Hepatocyte (in vitro differentiated cells): ENCODE data around the gene LRRC27. TPM values are rescaled to one million over a fixed set of nuclear protein-coding genes. Genes with fewer than 3 reads are reported as not detected.

Experiments used
- DNase-seq: peaks from one replicate; pipeline ENCODE4 v3.0.0-alpha.2; 2016; ENCODE audit warnings: low spot score
- H2AFZ ChIP-seq: fragments of 200-600 bp; sonication (generic); 2 replicates; pipeline ENCODE4 v1.6.0; 2016; ENCODE audit warnings: antibody characterized with exemption, mild to moderate bottlenecking
- H3K27ac ChIP-seq: fragments of 200-600 bp; sonication (generic); 2 replicates; pipeline ENCODE4 v1.5.1; 2016; ENCODE audit warnings: mild to moderate bottlenecking
- H3K27me3 ChIP-seq: fragments of 200-600 bp; sonication (generic); 2 replicates; pipeline ENCODE4 v1.6.1; 2016
- H3K36me3 ChIP-seq: fragments of 200-600 bp; sonication (generic); replicated peaks from 2 replicates; pipeline ENCODE4 v1.5.1; 2016; ENCODE audit warnings: low read depth; ENCODE audit not compliant: insufficient read depth
- H3K4me1 ChIP-seq: fragments of 200-600 bp; sonication (generic); 2 replicates; pipeline ENCODE4 v1.5.1; 2016; ENCODE audit warnings: mild to moderate bottlenecking, moderate library complexity; ENCODE audit not compliant: insufficient read depth
- H3K4me2 ChIP-seq: fragments of 200-600 bp; sonication (generic); 2 replicates; pipeline ENCODE4 v1.6.0; 2016
- H3K4me3 ChIP-seq: fragments of 200-600 bp; sonication (generic); 2 replicates; pipeline ENCODE4 v1.5.1; 2016; ENCODE audit warnings: mild to moderate bottlenecking
- H3K79me2 ChIP-seq: fragments of 200-600 bp; sonication (generic); 2 replicates; pipeline ENCODE4 v1.6.0; 2017; ENCODE audit warnings: mild to moderate bottlenecking
- H3K9me2 ChIP-seq: fragments of 200-600 bp; sonication (generic); replicated peaks from 2 replicates; pipeline ENCODE4 v1.6.0; 2017; ENCODE audit warnings: mild to moderate bottlenecking; ENCODE audit not compliant: insufficient read depth
- H3K9me3 ChIP-seq: fragments of 200-600 bp; sonication (generic); 2 replicates; pipeline ENCODE4 v1.5.1; 2016; ENCODE audit warnings: low read depth, mild to moderate bottlenecking
- H4K20me1 ChIP-seq: fragments of 200-600 bp; sonication (generic); 2 replicates; pipeline ENCODE4 v1.6.0; 2016; ENCODE audit warnings: mild to moderate bottlenecking; ENCODE audit not compliant: insufficient read depth, poor library complexity, severe bottlenecking
- EZH2 ChIP-seq: fragments of 200-600 bp; sonication (generic); IDR thresholded peaks from 2 replicates; pipeline ENCODE4 v1.6.1; 2016; ENCODE audit warnings: antibody characterized with exemption, mild to moderate bottlenecking, borderline replicate concordance
- EZH2phosphoT487 ChIP-seq: fragments of 200-600 bp; sonication (generic); IDR thresholded peaks from one replicate; pipeline ENCODE4 v1.6.1; 2018; ENCODE audit warnings: antibody characterized with exemption, mild to moderate bottlenecking, low read depth, moderate library complexity; ENCODE audit not compliant: unreplicated experiment, severe bottlenecking
- WGBS: methylation state at CpG from one replicate; pipeline ENCODE4 v1.1.6; 2016; ENCODE audit warnings: low lambda C conversion rate; ENCODE audit errors: missing lambda C conversion rate; 5-methylcytosine and 5-hydroxymethylcytosine counted together
- polyA plus RNA-seq: library from polyadenylated mRNA; unstranded; fragments of >200 nt; fragmentation: Nextera tagmentation; extraction: Ambion mirVana; gene quantifications from 2 replicates; pipeline ENCODE4 v1.2.1, GENCODE V29; 2016
- total RNA-seq: library from RNA; depleted of rRNA; stranded (reverse); fragments of >200 nt; gene quantifications from 2 replicates; pipeline ENCODE4 v1.2.3, GENCODE V29; 2014
- TF ChIP-seq, protein P1 (sequence below): fragments of 200-600 bp; sonication (generic); IDR thresholded peaks from 2 replicates; pipeline ENCODE4 v1.5.1; 2016; ENCODE audit warnings: antibody characterized with exemption, mild to moderate bottlenecking; ENCODE audit not compliant: poor library complexity

Gene LRRC27
- total and polyA plus RNA-seq, 2 experiments from 2014 or later: 7.5 to 8.3 TPM

DNA sequence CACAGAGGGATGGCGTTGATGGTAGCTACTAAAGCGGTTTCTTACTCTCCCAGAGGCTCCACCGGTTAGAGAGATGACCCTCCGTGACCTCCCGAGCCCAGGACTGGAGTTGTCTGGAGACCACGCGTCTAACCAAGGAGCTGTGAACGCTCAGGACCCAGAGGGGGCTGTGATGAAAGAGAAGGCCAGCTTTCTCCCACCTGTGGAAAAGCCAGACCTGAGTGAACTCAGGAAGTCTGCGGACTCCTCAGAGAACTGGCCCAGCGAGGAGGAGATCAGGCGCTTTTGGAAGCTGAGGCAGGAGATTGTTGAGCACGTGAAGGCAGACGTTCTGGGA is 15.9 kb downstream of the LRRC27 start:
- DNase-seq: no peak
- no peaks in the 10 kb centered on the region for H3K79me2 ChIP-seq
- no peak overlapping the region for H3K4me3 ChIP-seq
- no peak overlapping the region for H3K27ac ChIP-seq
- TF ChIP-seq EZH2phosphoT487: no peak
- TF ChIP-seq, protein P1, sequence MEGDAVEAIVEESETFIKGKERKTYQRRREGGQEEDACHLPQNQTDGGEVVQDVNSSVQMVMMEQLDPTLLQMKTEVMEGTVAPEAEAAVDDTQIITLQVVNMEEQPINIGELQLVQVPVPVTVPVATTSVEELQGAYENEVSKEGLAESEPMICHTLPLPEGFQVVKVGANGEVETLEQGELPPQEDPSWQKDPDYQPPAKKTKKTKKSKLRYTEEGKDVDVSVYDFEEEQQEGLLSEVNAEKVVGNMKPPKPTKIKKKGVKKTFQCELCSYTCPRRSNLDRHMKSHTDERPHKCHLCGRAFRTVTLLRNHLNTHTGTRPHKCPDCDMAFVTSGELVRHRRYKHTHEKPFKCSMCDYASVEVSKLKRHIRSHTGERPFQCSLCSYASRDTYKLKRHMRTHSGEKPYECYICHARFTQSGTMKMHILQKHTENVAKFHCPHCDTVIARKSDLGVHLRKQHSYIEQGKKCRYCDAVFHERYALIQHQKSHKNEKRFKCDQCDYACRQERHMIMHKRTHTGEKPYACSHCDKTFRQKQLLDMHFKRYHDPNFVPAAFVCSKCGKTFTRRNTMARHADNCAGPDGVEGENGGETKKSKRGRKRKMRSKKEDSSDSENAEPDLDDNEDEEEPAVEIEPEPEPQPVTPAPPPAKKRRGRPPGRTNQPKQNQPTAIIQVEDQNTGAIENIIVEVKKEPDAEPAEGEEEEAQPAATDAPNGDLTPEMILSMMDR: no peak
- no peak for TF ChIP-seq EZH2
- H2AFZ ChIP-seq: no peak overlapping the region
- H4K20me1 ChIP-seq: no peaks in the 10 kb centered on the region
- no peak overlapping the region for H3K4me2 ChIP-seq
- H3K27me3 ChIP-seq: no peaks in the 10 kb centered on the region
- H3K9me2 ChIP-seq: no peaks in the 10 kb centered on the region
- WGBS: 90% methylated on average over 13 of the region's 13 CpGs
- no peaks in the 10 kb centered on the region for H3K9me3 ChIP-seq
- H3K36me3 ChIP-seq: no peaks in the 10 kb centered on the region
- H3K4me1 ChIP-seq: no peaks in the 10 kb centered on the region

DNA sequence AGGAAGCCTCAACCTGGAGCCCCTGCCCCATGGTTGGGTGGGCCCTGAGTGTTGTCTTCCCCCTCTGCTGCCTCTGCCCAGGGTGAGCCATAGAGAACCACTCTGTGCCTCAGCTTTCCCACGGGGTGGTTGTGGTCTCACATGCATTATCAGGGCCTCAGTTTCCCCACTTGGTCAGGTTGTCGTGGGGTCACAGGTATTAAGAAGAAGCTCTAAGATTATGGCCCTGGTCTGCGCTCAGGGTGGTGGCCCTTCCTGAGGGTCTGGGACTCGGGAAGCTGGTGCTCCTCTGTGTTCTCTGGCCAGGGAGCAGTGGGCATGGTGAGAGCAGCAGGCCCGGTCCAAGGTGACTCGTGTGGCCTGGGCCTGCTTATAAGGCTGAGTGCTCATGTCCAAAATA is 17.8 kb downstream of the LRRC27 start:
- no peaks in the 10 kb centered on the region for H3K36me3 ChIP-seq
- DNase-seq: no peak
- no peaks in the 10 kb centered on the region for H3K27me3 ChIP-seq

DNA sequence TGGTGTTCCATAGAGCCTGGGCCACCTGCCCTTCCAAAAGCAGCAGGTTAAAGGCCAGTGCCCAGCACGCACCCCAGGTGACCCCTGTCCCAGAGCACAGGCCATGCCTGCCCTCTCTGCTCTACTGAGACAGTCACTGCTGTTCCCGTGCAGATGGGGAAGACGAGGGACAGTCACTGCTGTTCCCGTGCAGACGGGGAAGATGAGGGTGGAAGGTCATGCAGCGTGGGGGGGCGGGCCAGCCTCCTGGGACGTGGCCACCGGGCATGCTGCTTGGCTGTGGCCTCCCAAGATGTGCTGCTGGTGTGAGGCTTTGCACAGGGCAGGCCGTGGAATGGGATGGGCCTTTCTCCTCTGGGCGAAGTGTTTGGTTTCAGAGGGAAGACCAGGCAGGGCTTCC is 18.4 kb downstream of the LRRC27 start:
- no peaks in the 10 kb centered on the region for H3K9me2 ChIP-seq
- DNase-seq: no peak
- H3K27ac ChIP-seq: no peak overlapping the region
- no peaks in the 10 kb centered on the region for H3K4me1 ChIP-seq
- no peak overlapping the region for H2AFZ ChIP-seq
- H3K36me3 ChIP-seq: no peaks in the 10 kb centered on the region
- H3K4me2 ChIP-seq: no peak overlapping the region
- no peak overlapping the region for H3K4me3 ChIP-seq
- H3K9me3 ChIP-seq: no peaks in the 10 kb centered on the region
- H3K79me2 ChIP-seq: no peaks in the 10 kb centered on the region
- WGBS: 93% methylated on average over 11 of the region's 11 CpGs
- H3K27me3 ChIP-seq: no peaks in the 10 kb centered on the region
- TF ChIP-seq EZH2: no peak
- H4K20me1 ChIP-seq: no peaks in the 10 kb centered on the region

More for the DNA sequence above, 17.8 kb downstream of the LRRC27 start:
- H3K27ac ChIP-seq: no peak overlapping the region
- no peaks in the 10 kb centered on the region for H3K9me2 ChIP-seq
- H2AFZ ChIP-seq: no peak overlapping the region
- no peaks in the 10 kb centered on the region for H4K20me1 ChIP-seq
- 93% methylated on average over 6 of the region's 6 CpGs for WGBS
- no peak overlapping the region for H3K4me2 ChIP-seq
- no peaks in the 10 kb centered on the region for H3K79me2 ChIP-seq
- no peak overlapping the region for H3K4me3 ChIP-seq
- no peaks in the 10 kb centered on the region for H3K4me1 ChIP-seq
- H3K9me3 ChIP-seq: no peaks in the 10 kb centered on the region
- TF ChIP-seq, protein P1: no peak
- TF ChIP-seq EZH2phosphoT487: no peak
- no peak for TF ChIP-seq EZH2

DNA sequence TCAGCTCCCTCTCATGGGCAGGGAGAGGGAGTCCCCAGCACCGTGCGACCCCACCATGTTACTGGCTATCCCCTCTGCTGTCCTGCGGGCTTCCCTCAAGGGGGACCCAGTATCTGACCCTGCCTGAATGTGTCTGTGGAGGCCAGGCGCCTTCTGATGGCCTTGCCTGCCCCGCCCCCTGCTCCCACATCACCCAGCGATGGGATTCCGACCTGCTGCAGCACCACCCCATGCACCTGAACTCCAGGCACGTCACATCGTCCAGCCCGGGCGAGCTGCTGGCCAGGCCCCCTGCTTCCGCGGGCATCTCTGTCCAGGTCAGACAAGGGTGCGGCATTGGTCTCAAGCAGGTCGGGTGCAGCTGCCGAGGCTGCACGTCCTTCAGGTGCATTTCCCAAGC is 19.0 kb downstream of the LRRC27 start:
- H3K27me3 ChIP-seq: no peaks in the 10 kb centered on the region
- no peaks in the 10 kb centered on the region for H3K79me2 ChIP-seq
- no peaks in the 10 kb centered on the region for H3K9me3 ChIP-seq
- H3K4me3 ChIP-seq: no peak overlapping the region
- 93% methylated on average over 17 of the region's 17 CpGs for WGBS
- H3K36me3 ChIP-seq: no peaks in the 10 kb centered on the region
- TF ChIP-seq EZH2: no peak
- TF ChIP-seq, protein P1: no peak
- no peak for TF ChIP-seq EZH2phosphoT487
- H2AFZ ChIP-seq: no peak overlapping the region
- no peak for DNase-seq
- H4K20me1 ChIP-seq: no peaks in the 10 kb centered on the region
- no peaks in the 10 kb centered on the region for H3K9me2 ChIP-seq
- no peaks in the 10 kb centered on the region for H3K4me1 ChIP-seq
- no peak overlapping the region for H3K27ac ChIP-seq
- H3K4me2 ChIP-seq: no peak overlapping the region
